ENCODE results near the gene AQP1. TPM values are rescaled to one million over a fixed set of nuclear protein-coding genes. Genes with fewer than 3 reads are reported as not detected.

Gene AQP1
- total RNA-seq, 1 experiment from 2014 or later, result 1.2 TPM

- Histone ChIP-seq H3K27ac (ENCODE audit: low read length) (no peak overlapping the region), H3F3A (ENCODE audit: low read length, unreplicated experiment) (no peaks in the 10 kb centered on the region), H3K36me3 (ENCODE audit: low read depth, low read length) (no peaks in the 10 kb centered on the region), H2AFZ (ENCODE audit: low read length) (no peak overlapping the region), H3K4me2 (ENCODE audit: low read length) (no peak overlapping the region), H3K27me3 (ENCODE audit: low read length) (no peaks in the 10 kb centered on the region), H4K20me1 (ENCODE audit: low read length) (no peaks in the 10 kb centered on the region), H3K9me2 (replicated peaks; ENCODE audit: low read length) (no peaks in the 10 kb centered on the region), H3K9ac (ENCODE audit: low read length) (no peak overlapping the region), H3K9me3 (ENCODE audit: low read length) (no peaks in the 10 kb centered on the region), H3K79me2 (ENCODE audit: low read length) (no peaks in the 10 kb centered on the region), H3K4me1 (ENCODE audit: insufficient read depth, low read length) (peaks cover 9% of the 10 kb centered on the region; the same call in 1 of the 2 replicates), H3K4me3 (ENCODE audit: low read length) (no peak overlapping the region)
- DNase-seq (no peak), ATAC-seq (no peak)
- POLR2A ChIA-PET (ENCODE audit: unreplicated experiment), result no interaction called here
- no TSS peak for BruUV-seq (replicated peaks)
- CTCF ChIA-PET, result no interaction called here
- intact Hi-C loops (cut with micrococcal nuclease), result no loop called here
- TF ChIP-seq EZH2phosphoT487 (IDR thresholded peaks at IDR 0.05; ENCODE audit: borderline replicate concordance, low read length) (no peak), EZH2 (IDR thresholded peaks at IDR 0.05; ENCODE audit: low read length, unreplicated experiment) (no peak), CTCF (conservative IDR thresholded peaks at IDR 0.05; ENCODE audit: low read depth, low read length) (no peak)
These were observed 18.3 kb upstream of the AQP1 start for GRCh38 chr7:30893357-30893756.

GRCh38 chr7:30894009-30894408, 17.6 kb upstream of the AQP1 start:
- no peaks in the 10 kb centered on the region for H3K27me3 ChIP-seq (ENCODE audit: low read length)
- CTCF ChIA-PET, result no interaction called here

GRCh38 chr7:30894866-30895605, 16.6 kb upstream of the AQP1 start:
- no peaks in the 10 kb centered on the region for H4K20me1 ChIP-seq (ENCODE audit: low read length)
- CTCF ChIA-PET, result no interaction called here
- 0 out of 2 replicates have a peak, but pooled peaks have one; percentile 38 for ATAC-seq

More at GRCh38 chr7:30894009-30894408, 17.6 kb upstream of the AQP1 start:
- Histone ChIP-seq H2AFZ (ENCODE audit: low read length) (no peak overlapping the region), H3K79me2 (ENCODE audit: low read length) (no peaks in the 10 kb centered on the region), H3K4me2 (ENCODE audit: low read length) (no peak overlapping the region), H3K4me3 (ENCODE audit: low read length) (no peak overlapping the region), H3K9me3 (ENCODE audit: low read length) (no peaks in the 10 kb centered on the region), H3F3A (ENCODE audit: low read length, unreplicated experiment) (no peaks in the 10 kb centered on the region), H3K9ac (ENCODE audit: low read length) (no peak overlapping the region), H3K4me1 (ENCODE audit: insufficient read depth, low read length) (peaks cover 2% of the 10 kb centered on the region; the same call in 1 of the 2 replicates), H3K27ac (ENCODE audit: low read length) (no peak overlapping the region), H3K9me2 (replicated peaks; ENCODE audit: low read length) (no peaks in the 10 kb centered on the region), H3K36me3 (ENCODE audit: low read depth, low read length) (no peaks in the 10 kb centered on the region), H4K20me1 (ENCODE audit: low read length) (no peaks in the 10 kb centered on the region)
- POLR2A ChIA-PET (ENCODE audit: unreplicated experiment), result no interaction called here
- ATAC-seq (no peak), DNase-seq (no peak)
- intact Hi-C loops (cut with micrococcal nuclease), result no loop called here
- BruUV-seq (replicated peaks), result no TSS peak
- TF ChIP-seq EZH2phosphoT487 (IDR thresholded peaks at IDR 0.05; ENCODE audit: borderline replicate concordance, low read length) (no peak), EZH2 (IDR thresholded peaks at IDR 0.05; ENCODE audit: low read length, unreplicated experiment) (no peak)

More at GRCh38 chr7:30894866-30895605, 16.6 kb upstream of the AQP1 start:
- no peak overlapping the region for H2AFZ ChIP-seq (ENCODE audit: low read length)
- no peaks in the 10 kb centered on the region for H3K36me3 ChIP-seq (ENCODE audit: low read depth, low read length)
- H3K4me3 ChIP-seq (ENCODE audit: low read length), result no peak overlapping the region
- intact Hi-C loops (cut with micrococcal nuclease), result no loop called here
- H3K9me2 ChIP-seq (replicated peaks; ENCODE audit: low read length), result no peaks in the 10 kb centered on the region
- TF ChIP-seq CTCF (conservative IDR thresholded peaks at IDR 0.05; ENCODE audit: low read depth, low read length), result peak; percentile 17; the same call in 1 of the 2 replicates
- no peak for TF ChIP-seq EZH2 (IDR thresholded peaks at IDR 0.05; ENCODE audit: low read length, unreplicated experiment)
- no peaks in the 10 kb centered on the region for H3F3A ChIP-seq (ENCODE audit: low read length, unreplicated experiment)
- no TSS peak for BruUV-seq (replicated peaks)
- H3K4me2 ChIP-seq (ENCODE audit: low read length), result no peak overlapping the region
- H3K9ac ChIP-seq (ENCODE audit: low read length), result no peak overlapping the region
- no peak overlapping the region for H3K27ac ChIP-seq (ENCODE audit: low read length)
- H3K27me3 ChIP-seq (ENCODE audit: low read length), result no peaks in the 10 kb centered on the region
- POLR2A ChIA-PET (ENCODE audit: unreplicated experiment), result no interaction called here
- DNase-seq, result peak; percentile 10
- no peaks in the 10 kb centered on the region for H3K4me1 ChIP-seq (ENCODE audit: insufficient read depth, low read length)
- H3K79me2 ChIP-seq (ENCODE audit: low read length), result no peaks in the 10 kb centered on the region
- H3K9me3 ChIP-seq (ENCODE audit: low read length), result no peaks in the 10 kb centered on the region

Data from PC-3 (cell line).